ENCODE results near the gene HOOK2. TPM values are rescaled to one million over a fixed set of nuclear protein-coding genes. Genes with fewer than 3 reads are reported as not detected.

Gene HOOK2
- polyA plus RNA-seq, 1 of the 3 experiments (the other 2 are of a cell fraction), result 33.0 TPM

DNA sequence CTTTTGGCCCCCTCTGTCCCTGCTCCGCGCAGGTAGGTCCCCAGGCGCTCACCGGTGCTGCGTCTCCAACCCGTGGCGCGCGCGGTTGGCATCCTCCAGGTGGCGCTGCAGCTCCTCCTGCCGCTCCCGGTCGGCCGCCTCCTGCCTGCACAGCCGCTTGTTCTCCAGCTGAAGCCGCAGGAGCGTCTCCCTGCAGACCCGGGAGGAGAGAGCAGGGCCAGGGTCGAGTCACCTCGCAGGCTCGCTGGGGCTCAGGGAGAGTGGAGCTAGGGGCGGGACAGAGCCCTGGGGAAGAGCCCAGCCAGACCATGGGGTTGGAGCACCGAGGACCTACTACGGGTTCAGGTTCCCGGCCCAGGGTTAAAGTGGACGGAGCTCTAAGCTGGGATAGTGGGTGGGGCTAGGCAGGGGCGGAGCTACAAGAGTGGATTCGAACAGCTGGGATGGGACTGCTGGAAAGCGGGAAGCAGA lies 9.3 kb downstream of the HOOK2 start:
- no peaks in the 10 kb centered on the region for H3K79me2 ChIP-seq (ENCODE audit: insufficient read depth)
- 88% methylated on average over 28 of the region's 30 CpGs for WGBS (ENCODE audit: low lambda C conversion rate)
- no peaks in the 10 kb centered on the region for H4K20me1 ChIP-seq (ENCODE audit: insufficient read depth)
- peaks cover 4 to 11% of the 10 kb centered on the region in 2 experiments for H3K36me3 ChIP-seq (replicated peaks in 1 of 2; ENCODE audit: control insufficient read depth in 1 of 2, insufficient read depth in 2 of 2, low read length in 1 of 2)
- no peaks in the 10 kb centered on the region for H3K27me3 ChIP-seq (ENCODE audit: insufficient read depth)
- H3K9me2 ChIP-seq, result no peaks in the 10 kb centered on the region
- POLR2A ChIA-PET, result interaction anchor here (1.1 kb wide), 1 partner anchor 25 kb away, joined by 3 read pairs; the partner anchor contains the start of gene JUNB
- H3K4me2 ChIP-seq, result no peak overlapping the region
- no peak overlapping the region for H2AFZ ChIP-seq (ENCODE audit: low read depth)
- H3K4me3 ChIP-seq (ENCODE audit: low read depth in 2 of 2, low read length in 1 of 2), result no peak overlapping the region
- CTCF ChIA-PET, result interaction anchor here (1.7 to 17.5 kb wide), 5 partner anchors 7 to 81 kb away, joined by 5 to 321 read pairs (median 75); partner anchors contain the start of genes BEST2, GET3, JUNB and PRDX2
- no peaks in the 10 kb centered on the region for H3K9me3 ChIP-seq
- H3K4me1 ChIP-seq (ENCODE audit: control insufficient read depth in 1 of 2, insufficient read depth in 2 of 2, low read depth in 1 of 2, low read length in 1 of 2), result peaks cover 0 to 3% of the 10 kb centered on the region in 2 experiments; a peak in 1 of 4 replicates
- TF ChIP-seq EP300 (IDR thresholded peaks at IDR 0.05; ENCODE audit: borderline replicate concordance in 1 of 2, low read depth in 1 of 2, low read length in 1 of 2), result no peak
- no peak for TF ChIP-seq USF2 (IDR thresholded peaks at IDR 0.05; ENCODE audit: borderline replicate concordance, low read depth, low read length)
- TF ChIP-seq MEF2A (IDR thresholded peaks at IDR 0.05; ENCODE audit: borderline replicate concordance, low read depth), result no peak
- no peak for TF ChIP-seq ELF1 (IDR thresholded peaks at IDR 0.05)
- TF ChIP-seq RXRA (IDR thresholded peaks at IDR 0.05; ENCODE audit: borderline replicate concordance, low read depth), result no peak
- TF ChIP-seq MAX (IDR thresholded peaks at IDR 0.05; ENCODE audit: low read depth), result no peak
- no peak for TF ChIP-seq TAF1 (IDR thresholded peaks at IDR 0.05; ENCODE audit: borderline replicate concordance, low read depth, low read length)
- TF ChIP-seq, protein P1, sequence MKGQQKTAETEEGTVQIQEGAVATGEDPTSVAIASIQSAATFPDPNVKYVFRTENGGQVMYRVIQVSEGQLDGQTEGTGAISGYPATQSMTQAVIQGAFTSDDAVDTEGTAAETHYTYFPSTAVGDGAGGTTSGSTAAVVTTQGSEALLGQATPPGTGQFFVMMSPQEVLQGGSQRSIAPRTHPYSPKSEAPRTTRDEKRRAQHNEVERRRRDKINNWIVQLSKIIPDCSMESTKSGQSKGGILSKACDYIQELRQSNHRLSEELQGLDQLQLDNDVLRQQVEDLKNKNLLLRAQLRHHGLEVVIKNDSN (IDR thresholded peaks at IDR 0.05; ENCODE audit: borderline replicate concordance, low read depth), result no peak
- no peaks in the 10 kb centered on the region for H3F3A ChIP-seq (replicated peaks; ENCODE audit: insufficient read depth)
- no peak overlapping the region for H3K27ac ChIP-seq (ENCODE audit: low read depth in 2 of 2, low read length in 1 of 2)
- no peak for DNase-seq
- no peak overlapping the region for H3K9ac ChIP-seq

DNA sequence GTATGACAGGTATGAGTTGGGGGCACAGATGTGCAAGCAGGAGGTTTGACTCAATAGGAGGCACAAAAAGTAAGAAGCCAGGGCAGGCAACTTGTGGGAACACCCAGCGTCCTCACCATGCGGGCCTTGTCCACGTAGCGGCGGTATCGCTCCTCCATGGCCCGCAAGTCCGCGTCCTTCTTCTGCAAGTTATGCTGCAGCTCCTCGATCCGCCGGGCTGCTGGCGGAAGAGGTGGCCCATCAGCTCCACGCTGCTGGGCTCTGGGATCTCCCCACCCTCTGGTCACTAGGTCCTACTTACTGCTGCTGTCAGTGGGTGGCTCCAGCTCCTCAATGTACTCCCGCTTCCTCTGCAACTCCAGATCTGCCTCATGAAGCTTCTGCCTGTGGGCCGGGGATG lies 10.7 kb downstream of the HOOK2 start:
- Histone ChIP-seq H3K9me3 (no peaks in the 10 kb centered on the region), H3K4me2 (no peak overlapping the region), H3K4me1 (ENCODE audit: control insufficient read depth in 1 of 2, insufficient read depth in 2 of 2, low read depth in 1 of 2, low read length in 1 of 2) (no peaks in the 10 kb centered on the region), H3K9me2 (no peaks in the 10 kb centered on the region), H3K4me3 (ENCODE audit: low read depth in 2 of 2, low read length in 1 of 2) (no peak overlapping the region), H3K36me3 (replicated peaks in 1 of 2; ENCODE audit: control insufficient read depth in 1 of 2, insufficient read depth in 2 of 2, low read length in 1 of 2) (peaks cover 4 to 11% of the 10 kb centered on the region in 2 experiments), H4K20me1 (ENCODE audit: insufficient read depth) (no peaks in the 10 kb centered on the region), H2AFZ (ENCODE audit: low read depth) (no peak overlapping the region), H3K27me3 (ENCODE audit: insufficient read depth) (no peaks in the 10 kb centered on the region), H3F3A (replicated peaks; ENCODE audit: insufficient read depth) (peaks cover 5% of the 10 kb centered on the region), H3K79me2 (ENCODE audit: insufficient read depth) (no peaks in the 10 kb centered on the region), H3K27ac (ENCODE audit: low read depth in 2 of 2, low read length in 1 of 2) (no peak overlapping the region), H3K9ac (no peak overlapping the region)
- ChIA-PET POLR2A (no interaction called here), CTCF (interaction anchor here (4.3 to 17.5 kb wide), 4 partner anchors 13 to 32 kb away, joined by 16 to 321 read pairs (median 156); partner anchors contain the start of genes BEST2, GET3, JUNB and PRDX2)
- WGBS (ENCODE audit: low lambda C conversion rate), result 94% methylated on average over 5 of the region's 16 CpGs
- DNase-seq, result no peak
- no peak for TF ChIP-seq MXI1 (IDR thresholded peaks at IDR 0.05; ENCODE audit: low read depth, low read length)
- TF ChIP-seq GABPA (IDR thresholded peaks at IDR 0.05; ENCODE audit: low read depth), result no peak
- TF ChIP-seq GATA2 (CRISPR knock-in tag; IDR thresholded peaks at IDR 0.05), result no peak
- TF ChIP-seq ELF1 (IDR thresholded peaks at IDR 0.05), result no peak
- no peak for TF ChIP-seq YY1 (IDR thresholded peaks at IDR 0.05; ENCODE audit: low read depth)
- no peak for TF ChIP-seq TCF12 (IDR thresholded peaks at IDR 0.05)
- TF ChIP-seq TEAD4 (IDR thresholded peaks at IDR 0.05; ENCODE audit: borderline replicate concordance, insufficient read depth), result no peak
- TF ChIP-seq RXRA (IDR thresholded peaks at IDR 0.05; ENCODE audit: borderline replicate concordance, low read depth), result no peak
- no peak for TF ChIP-seq MAX (IDR thresholded peaks at IDR 0.05; ENCODE audit: low read depth)
- TF ChIP-seq, protein P2, sequence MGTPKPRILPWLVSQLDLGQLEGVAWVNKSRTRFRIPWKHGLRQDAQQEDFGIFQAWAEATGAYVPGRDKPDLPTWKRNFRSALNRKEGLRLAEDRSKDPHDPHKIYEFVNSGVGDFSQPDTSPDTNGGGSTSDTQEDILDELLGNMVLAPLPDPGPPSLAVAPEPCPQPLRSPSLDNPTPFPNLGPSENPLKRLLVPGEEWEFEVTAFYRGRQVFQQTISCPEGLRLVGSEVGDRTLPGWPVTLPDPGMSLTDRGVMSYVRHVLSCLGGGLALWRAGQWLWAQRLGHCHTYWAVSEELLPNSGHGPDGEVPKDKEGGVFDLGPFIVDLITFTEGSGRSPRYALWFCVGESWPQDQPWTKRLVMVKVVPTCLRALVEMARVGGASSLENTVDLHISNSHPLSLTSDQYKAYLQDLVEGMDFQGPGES (IDR thresholded peaks at IDR 0.05; ENCODE audit: low read depth, low read length), result no peak
- no peak for TF ChIP-seq CHD2 (IDR thresholded peaks at IDR 0.05; ENCODE audit: low read length, partially characterized antibody)
- no peak for TF ChIP-seq RFX5 (IDR thresholded peaks at IDR 0.05; ENCODE audit: low read length)
- no peak for TF ChIP-seq FOSL2 (IDR thresholded peaks at IDR 0.05; ENCODE audit: borderline replicate concordance, low read depth)
- no peak for TF ChIP-seq EP300 (IDR thresholded peaks at IDR 0.05; ENCODE audit: borderline replicate concordance in 1 of 2, low read depth in 1 of 2, low read length in 1 of 2)
- no peak for TF ChIP-seq NRF1 (IDR thresholded peaks at IDR 0.05; ENCODE audit: low read depth, low read length)
- TF ChIP-seq FOXJ3 (CRISPR knock-in tag; IDR thresholded peaks at IDR 0.05), result no peak
- no peak for TF ChIP-seq NFIC (IDR thresholded peaks at IDR 0.05; ENCODE audit: borderline replicate concordance)
- TF ChIP-seq JUND (IDR thresholded peaks at IDR 0.05), result no peak
- TF ChIP-seq, protein P3, sequence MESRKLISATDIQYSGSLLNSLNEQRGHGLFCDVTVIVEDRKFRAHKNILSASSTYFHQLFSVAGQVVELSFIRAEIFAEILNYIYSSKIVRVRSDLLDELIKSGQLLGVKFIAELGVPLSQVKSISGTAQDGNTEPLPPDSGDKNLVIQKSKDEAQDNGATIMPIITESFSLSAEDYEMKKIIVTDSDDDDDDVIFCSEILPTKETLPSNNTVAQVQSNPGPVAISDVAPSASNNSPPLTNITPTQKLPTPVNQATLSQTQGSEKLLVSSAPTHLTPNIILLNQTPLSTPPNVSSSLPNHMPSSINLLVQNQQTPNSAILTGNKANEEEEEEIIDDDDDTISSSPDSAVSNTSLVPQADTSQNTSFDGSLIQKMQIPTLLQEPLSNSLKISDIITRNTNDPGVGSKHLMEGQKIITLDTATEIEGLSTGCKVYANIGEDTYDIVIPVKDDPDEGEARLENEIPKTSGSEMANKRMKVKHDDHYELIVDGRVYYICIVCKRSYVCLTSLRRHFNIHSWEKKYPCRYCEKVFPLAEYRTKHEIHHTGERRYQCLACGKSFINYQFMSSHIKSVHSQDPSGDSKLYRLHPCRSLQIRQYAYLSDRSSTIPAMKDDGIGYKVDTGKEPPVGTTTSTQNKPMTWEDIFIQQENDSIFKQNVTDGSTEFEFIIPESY (IDR thresholded peaks at IDR 0.05; ENCODE audit: borderline replicate concordance, low read depth), result no peak

Measured in SK-N-SH (cell line).